Thyroid gland (tissue), 4 donors: ENCODE results near the gene CYP3A4. TPM values are rescaled to one million over a fixed set of nuclear protein-coding genes. Genes with fewer than 3 reads are reported as not detected.

Experiments used
- DNase-seq, 2 donors: peaks; one replicate each; pipeline ENCODE4 v3.0.0-alpha.2; 2019
- H3K27ac ChIP-seq, 3 donors: fragments of 200-600 bp; sonication (generic); 1 replicate in 2 of 3; 2 replicates in 1 of 3; pipeline ENCODE4 v1.5.1; 2016 to 2019; ENCODE audit warnings: mild to moderate bottlenecking in 1 of 3, moderate library complexity in 1 of 3
- H3K27me3 ChIP-seq: fragments of 200-600 bp; sonication (generic); one replicate; pipeline ENCODE4 v1.5.1; 2019
- H3K36me3 ChIP-seq, 2 donors: fragments of 200-600 bp; sonication (generic); one replicate each; pipeline ENCODE4 v1.5.1; 2016 to 2019
- H3K4me1 ChIP-seq, 2 donors: fragments of 200-600 bp; sonication (generic); one replicate each; pipeline ENCODE4 v1.5.1; 2017 to 2019
- H3K4me3 ChIP-seq, 3 donors: fragments of 200-600 bp; sonication (generic); replicated peaks in 1 of 3; 1 replicate in 2 of 3; 2 replicates in 1 of 3; pipeline ENCODE4 v1.5.1; 2016; ENCODE audit warnings: mild to moderate bottlenecking in 1 of 3
- H3K9me3 ChIP-seq: fragments of 200-600 bp; sonication (generic); one replicate; pipeline ENCODE4 v1.5.1; 2017
- POLR2A ChIP-seq, 2 donors: fragments of 450-650 bp; IDR thresholded peaks; one replicate each; pipeline ENCODE4 v1.6.1; 2017; ENCODE audit warnings: antibody characterized with exemption in 2 of 2, mild to moderate bottlenecking in 2 of 2, moderate library complexity in 1 of 2
- WGBS, 2 donors: methylation state at CpG; one replicate each; pipeline ENCODE4 v1.1.5; 2017; 5-methylcytosine and 5-hydroxymethylcytosine counted together
- intact Hi-C: fragments of 100-400 bp; cut with DNase I; formaldehyde crosslinking; loops from one replicate; pipeline ENCODE4 v1.15.1; 2023
- total RNA-seq, 4 donors: library from RNA; depleted of rRNA; stranded (reverse); fragments of >200 nt; gene quantifications; one replicate each; pipeline ENCODE4 v1.2.3, GENCODE V29; 2016
- TF ChIP-seq, protein P1 (sequence below), 6 experiments: fragments of 200-600 bp in 3 of 6; fragments of 450-650 bp in 3 of 6; sonication (generic) in 3 of 6; IDR thresholded peaks; one replicate each; pipeline ENCODE4 v1.5.1; 2016 to 2019; ENCODE audit warnings: antibody characterized with exemption in 6 of 6, mild to moderate bottlenecking in 2 of 6, inconsistent platforms in 1 of 6, moderate library complexity in 1 of 6

Gene CYP3A4
- total RNA-seq, 4 donors from 2014 or later: not detected

DNA sequence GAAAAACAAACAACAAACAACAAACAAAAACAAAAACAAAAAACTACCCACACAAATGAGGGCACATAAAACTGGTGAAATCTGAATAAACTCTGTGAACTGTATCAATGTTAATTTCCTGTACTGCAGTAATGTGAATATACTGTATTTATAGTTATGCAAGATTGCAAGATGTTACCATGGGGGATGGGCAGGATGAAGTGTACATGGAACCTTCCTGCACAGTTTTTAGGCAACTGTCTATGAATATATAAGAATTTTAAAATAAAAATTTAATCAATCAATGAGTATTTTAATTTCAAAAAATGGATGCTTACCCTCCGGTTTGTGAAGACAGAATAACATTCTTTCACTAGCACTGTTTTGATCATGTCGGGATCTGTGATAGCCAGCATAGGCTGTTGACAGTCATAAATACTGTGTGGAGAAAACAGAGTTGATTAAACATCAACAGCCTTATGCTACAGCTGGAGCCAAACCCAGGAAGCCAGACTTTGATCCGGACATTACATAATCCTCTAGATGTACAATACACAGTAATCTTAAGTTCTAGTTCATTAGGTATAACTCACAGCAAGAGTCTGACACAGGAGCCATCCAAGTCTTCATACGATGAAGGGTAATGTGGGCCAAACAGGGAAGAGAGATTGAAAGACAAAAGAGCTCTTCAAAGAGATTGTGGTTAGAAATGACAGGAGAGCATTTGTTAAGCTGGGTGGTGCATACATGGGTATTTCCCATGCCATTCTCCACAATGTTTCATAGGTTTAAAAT is 63.8 kb downstream of the CYP3A4 start:
- Histone ChIP-seq H3K9me3 (no peaks in the 10 kb centered on the region), H3K4me3 (no peak overlapping the region), H3K27me3 (no peaks in the 10 kb centered on the region), H3K36me3 (no peaks in the 10 kb centered on the region), H3K27ac (no peak overlapping the region), H3K4me1 (no peaks in the 10 kb centered on the region)
- no peak for DNase-seq
- 86 to 89% methylated on average over 4 of the region's 4 CpGs for WGBS, 2 donors
- TF ChIP-seq POLR2A (IDR thresholded peaks at IDR 0.05): no peak
- TF ChIP-seq, protein P1, sequence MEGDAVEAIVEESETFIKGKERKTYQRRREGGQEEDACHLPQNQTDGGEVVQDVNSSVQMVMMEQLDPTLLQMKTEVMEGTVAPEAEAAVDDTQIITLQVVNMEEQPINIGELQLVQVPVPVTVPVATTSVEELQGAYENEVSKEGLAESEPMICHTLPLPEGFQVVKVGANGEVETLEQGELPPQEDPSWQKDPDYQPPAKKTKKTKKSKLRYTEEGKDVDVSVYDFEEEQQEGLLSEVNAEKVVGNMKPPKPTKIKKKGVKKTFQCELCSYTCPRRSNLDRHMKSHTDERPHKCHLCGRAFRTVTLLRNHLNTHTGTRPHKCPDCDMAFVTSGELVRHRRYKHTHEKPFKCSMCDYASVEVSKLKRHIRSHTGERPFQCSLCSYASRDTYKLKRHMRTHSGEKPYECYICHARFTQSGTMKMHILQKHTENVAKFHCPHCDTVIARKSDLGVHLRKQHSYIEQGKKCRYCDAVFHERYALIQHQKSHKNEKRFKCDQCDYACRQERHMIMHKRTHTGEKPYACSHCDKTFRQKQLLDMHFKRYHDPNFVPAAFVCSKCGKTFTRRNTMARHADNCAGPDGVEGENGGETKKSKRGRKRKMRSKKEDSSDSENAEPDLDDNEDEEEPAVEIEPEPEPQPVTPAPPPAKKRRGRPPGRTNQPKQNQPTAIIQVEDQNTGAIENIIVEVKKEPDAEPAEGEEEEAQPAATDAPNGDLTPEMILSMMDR (IDR thresholded peaks at IDR 0.05): no peak
- intact Hi-C loops: no loop called here

- no peak for DNase-seq
- Histone ChIP-seq H3K27ac (no peak overlapping the region), H3K4me1 (no peaks in the 10 kb centered on the region), H3K36me3 (no peaks in the 10 kb centered on the region), H3K27me3 (no peaks in the 10 kb centered on the region), H3K9me3 (no peaks in the 10 kb centered on the region), H3K4me3 (no peak overlapping the region)
- WGBS, 2 donors: 74 to 79% methylated on average over 3 of the region's 3 CpGs
- intact Hi-C loops: no loop called here
- no peak for TF ChIP-seq POLR2A (IDR thresholded peaks at IDR 0.05)
- TF ChIP-seq, protein P1 (IDR thresholded peaks at IDR 0.05): no peak
Observed at GRCh38 chr7:99713995-99714570, 69.9 kb downstream of the CYP3A4 start.

DNA sequence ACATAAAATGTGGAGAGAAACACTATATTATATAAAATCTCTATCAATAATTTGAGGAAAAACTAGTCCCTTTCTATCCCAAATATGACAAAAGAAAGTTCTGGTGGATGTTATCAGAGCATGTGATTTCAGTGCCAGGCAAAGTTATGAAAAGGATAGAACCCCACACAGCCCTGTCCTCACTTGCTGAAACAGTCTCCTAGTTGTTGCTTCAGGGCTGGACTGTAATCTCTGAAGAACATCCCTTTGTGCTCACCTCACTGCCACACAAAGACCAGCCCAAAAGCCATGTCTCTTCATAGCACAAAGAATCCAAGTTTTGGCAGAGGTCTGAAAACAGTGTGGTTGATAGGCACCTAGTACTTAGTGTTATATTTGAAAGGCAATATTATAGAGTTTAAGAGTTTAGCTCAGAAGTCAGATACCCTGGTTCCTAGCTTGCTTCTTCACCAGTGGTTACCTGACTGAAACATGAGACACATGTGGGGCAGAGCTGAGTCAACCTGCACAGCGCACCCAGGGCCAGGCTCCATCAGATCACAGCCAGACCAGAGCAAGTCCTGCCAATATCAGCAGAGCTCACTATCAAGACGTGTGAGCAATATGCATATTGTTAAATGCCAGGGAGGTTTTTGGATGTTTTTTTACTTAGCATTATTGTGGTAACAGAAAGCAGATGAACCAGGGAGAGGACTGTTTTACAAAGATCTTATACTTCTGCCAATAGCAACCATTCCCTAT is 74.0 kb downstream of the CYP3A4 start:
- H3K9me3 ChIP-seq: no peaks in the 10 kb centered on the region
- no peak overlapping the region for H3K4me3 ChIP-seq
- H3K36me3 ChIP-seq: no peaks in the 10 kb centered on the region
- WGBS, 2 donors: 50 to 85% methylated on average over 2 of the region's 2 CpGs
- DNase-seq: no peak
- H3K27ac ChIP-seq: no peak overlapping the region
- intact Hi-C loops: no loop called here
- H3K4me1 ChIP-seq: no peaks in the 10 kb centered on the region
- no peaks in the 10 kb centered on the region for H3K27me3 ChIP-seq
- no peak for TF ChIP-seq POLR2A (IDR thresholded peaks at IDR 0.05)
- TF ChIP-seq, protein P1 (IDR thresholded peaks at IDR 0.05): no peak

DNA sequence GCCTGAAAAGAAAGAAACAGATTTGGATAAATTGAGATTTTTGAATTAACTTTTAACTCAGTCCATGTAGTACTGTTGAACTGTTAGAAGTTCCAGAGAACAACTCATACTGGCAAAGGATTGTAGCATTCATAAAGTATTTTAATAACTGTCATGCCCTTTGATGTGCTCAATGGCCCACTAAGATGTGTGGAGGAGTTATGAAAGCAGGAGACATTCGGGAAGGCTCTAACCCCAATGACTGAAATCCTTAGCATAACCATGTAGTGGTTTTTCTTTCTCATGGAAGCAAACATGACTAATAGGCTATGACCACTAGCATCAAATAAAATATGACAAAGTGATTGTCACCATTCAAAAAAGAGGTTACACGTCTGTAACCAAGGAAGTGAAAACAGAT is 74.7 kb downstream of the CYP3A4 start:
- intact Hi-C loops: no loop called here
- no peak overlapping the region for H3K27ac ChIP-seq
- TF ChIP-seq, protein P1 (IDR thresholded peaks at IDR 0.05): no peak
- no peak for TF ChIP-seq POLR2A (IDR thresholded peaks at IDR 0.05)
- 95% methylated on average over 2 of the region's 2 CpGs for WGBS, 2 donors
- no peak overlapping the region for H3K4me3 ChIP-seq
- H3K4me1 ChIP-seq: no peaks in the 10 kb centered on the region
- H3K36me3 ChIP-seq: no peaks in the 10 kb centered on the region
- H3K27me3 ChIP-seq: no peaks in the 10 kb centered on the region
- DNase-seq: no peak
- H3K9me3 ChIP-seq: no peaks in the 10 kb centered on the region

DNA sequence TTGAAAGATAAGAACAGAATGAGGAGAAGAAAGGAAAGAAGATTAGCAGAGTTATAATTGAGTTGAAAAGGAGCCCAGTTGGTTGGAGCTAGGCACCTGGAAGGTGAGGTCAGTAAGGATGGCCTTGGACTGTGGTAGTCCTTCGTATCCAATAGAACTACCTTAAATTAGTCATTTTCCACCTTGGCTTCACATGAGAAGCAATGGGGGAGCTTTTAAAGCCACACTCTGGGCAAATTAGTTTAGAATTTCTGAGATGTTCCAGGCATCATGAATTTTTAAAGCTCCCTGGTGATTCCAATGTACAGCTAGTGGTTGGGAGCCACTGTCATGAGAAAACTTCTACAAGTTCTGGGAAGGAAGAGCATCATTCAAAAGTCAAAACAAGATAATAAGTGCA is 76.9 kb downstream of the CYP3A4 start:
- Histone ChIP-seq H3K36me3 (no peaks in the 10 kb centered on the region), H3K27me3 (no peaks in the 10 kb centered on the region), H3K9me3 (no peaks in the 10 kb centered on the region), H3K4me1 (no peaks in the 10 kb centered on the region), H3K27ac (no peak overlapping the region), H3K4me3 (no peak overlapping the region)
- intact Hi-C loops: no loop called here
- 53 to 66% methylated on average over 1 of the region's 1 CpG for WGBS, 2 donors
- DNase-seq: no peak
- no peak for TF ChIP-seq POLR2A (IDR thresholded peaks at IDR 0.05)
- TF ChIP-seq, protein P1 (IDR thresholded peaks at IDR 0.05): no peak
